SK-N-SH (cell line): ENCODE results near the gene SSTR5. TPM values are rescaled to one million over a fixed set of nuclear protein-coding genes. Genes with fewer than 3 reads are reported as not detected.

Experiments
- CTCF ChIA-PET: fragments of 300-600, 350-600 bp; formaldehyde crosslinking; extraction: SDS; loops from one replicate; lab custom pipeline; 2021; lab: Yijun Ruan, JAX
- POLR2A ChIA-PET: fragments of 350-600 bp; sonication (Branson Sonifier 250); formaldehyde crosslinking; extraction: SDS; loops from one replicate; lab custom pipeline; 2020; ENCODE audit warnings: antibody characterized with exemption, inconsistent platforms; lab: Yijun Ruan, JAX
- DNase-seq: peaks from one replicate; pipeline ENCODE4 v3.0.0; 2012
- H2AFZ ChIP-seq: fragments of 200-600 bp; sonication (generic); 2 replicates; pipeline ENCODE4 v1.8.1; 2016; ENCODE audit warnings: antibody characterized with exemption, mild to moderate bottlenecking, low read depth
- H3F3A ChIP-seq: fragments of 200-600 bp; sonication (generic); replicated peaks from 2 replicates; pipeline ENCODE3; 2016; ENCODE audit warnings: antibody characterized with exemption, mild to moderate bottlenecking; ENCODE audit not compliant: insufficient read depth
- H3K27ac ChIP-seq, 2 experiments: fragments of 200-500 bp in 1 of 2; fragments of 200-600 bp in 1 of 2; sonication (Bioruptor generic) in 1 of 2; sonication (generic), shearing (Covaris generic) in 1 of 2; 2 replicates each; pipeline versions ENCODE4 v1.5.1 to v1.6.1; 2014 to 2016; ENCODE audit warnings: low read depth in 2 of 2, inconsistent platforms in 1 of 2, low read length in 1 of 2, mild to moderate bottlenecking in 1 of 2, mixed read lengths in 1 of 2
- H3K27me3 ChIP-seq: fragments of 200-600 bp; sonication (generic), shearing (Covaris generic); 2 replicates; pipeline ENCODE4 v1.6.1; 2016; ENCODE audit warnings: mixed run types; ENCODE audit not compliant: insufficient read depth
- H3K36me3 ChIP-seq, 2 experiments: fragments of 200-500 bp in 1 of 2; fragments of 200-600 bp in 1 of 2; sonication (Bioruptor generic) in 1 of 2; sonication (generic) in 1 of 2; replicated peaks in 1 of 2; 2 replicates each; pipeline versions ENCODE3 to v1.5.1; 2014 to 2016; ENCODE audit warnings: low read length in 1 of 2, mild to moderate bottlenecking in 1 of 2; ENCODE audit not compliant: insufficient read depth in 2 of 2, control insufficient read depth in 1 of 2
- H3K4me1 ChIP-seq, 2 experiments: fragments of 200-500 bp in 1 of 2; fragments of 200-600 bp in 1 of 2; sonication (Bioruptor generic) in 1 of 2; sonication (generic), shearing (Covaris generic) in 1 of 2; 2 replicates each; pipeline versions ENCODE4 v1.5.1 to v1.6.1; 2014 to 2016; ENCODE audit warnings: low read depth in 1 of 2, low read length in 1 of 2, mixed run types in 1 of 2; ENCODE audit not compliant: insufficient read depth in 2 of 2, control insufficient read depth in 1 of 2
- H3K4me2 ChIP-seq: fragments of 200-600 bp; sonication (generic), shearing (Covaris generic); 2 replicates; pipeline ENCODE4 v1.6.1; 2017; ENCODE audit warnings: mixed run types
- H3K4me3 ChIP-seq, 2 experiments: fragments of 200-500 bp in 1 of 2; fragments of 200-600 bp in 1 of 2; sonication (Bioruptor generic) in 1 of 2; sonication (generic), shearing (Covaris generic) in 1 of 2; 2 replicates each; pipeline versions ENCODE4 v1.5.1 to v1.8.1; 2014 to 2016; ENCODE audit warnings: low read depth in 2 of 2, inconsistent platforms in 1 of 2, low read length in 1 of 2, mild to moderate bottlenecking in 1 of 2, mixed read lengths in 1 of 2, moderate library complexity in 1 of 2
- H3K79me2 ChIP-seq: fragments of 200-600 bp; sonication (generic); 2 replicates; pipeline ENCODE4 v1.8.1; 2017; ENCODE audit warnings: mild to moderate bottlenecking; ENCODE audit not compliant: insufficient read depth
- H3K9ac ChIP-seq: fragments of 200-600 bp; sonication (generic); 2 replicates; pipeline ENCODE4 v1.6.1; 2017; ENCODE audit warnings: mixed run types
- H3K9me2 ChIP-seq: fragments of 200-600 bp; sonication (generic); 2 replicates; pipeline ENCODE4 v1.6.1; 2017; ENCODE audit warnings: mixed run types
- H3K9me3 ChIP-seq: fragments of 200-600 bp; sonication (generic); 2 replicates; pipeline ENCODE4 v1.6.1; 2017; ENCODE audit warnings: mixed run types, mild to moderate bottlenecking, moderate library complexity
- H4K20me1 ChIP-seq: fragments of 200-600 bp; sonication (generic); 2 replicates; pipeline ENCODE4 v1.6.1; 2017; ENCODE audit warnings: mild to moderate bottlenecking, mixed run types; ENCODE audit not compliant: insufficient read depth
- ELF1 ChIP-seq: IDR thresholded peaks from 2 replicates; pipeline ENCODE4 v1.4.0; 2012
- EZH2phosphoT487 ChIP-seq: fragments of 200-600 bp; sonication (generic); IDR thresholded peaks from 2 replicates; pipeline ENCODE4 v1.6.1; 2017; ENCODE audit warnings: low read depth, mixed run types, mild to moderate bottlenecking, antibody characterized with exemption, moderate library complexity, borderline replicate concordance
- FOSL2 ChIP-seq: IDR thresholded peaks from 2 replicates; pipeline ENCODE4 v1.4.0; 2012; ENCODE audit warnings: low read depth, mild to moderate bottlenecking, moderate library complexity, borderline replicate concordance
- FOXJ3 ChIP-seq: sonication (generic); formaldehyde crosslinking; IDR thresholded peaks from 2 replicates; pipeline ENCODE4 v1.5.1; 2020; ENCODE audit warnings: mild to moderate bottlenecking, missing genetic modification reagents
- FOXM1 ChIP-seq: IDR thresholded peaks from 2 replicates; pipeline ENCODE4 v1.4.0; 2012; ENCODE audit warnings: low read depth, mild to moderate bottlenecking
- JUND ChIP-seq: IDR thresholded peaks from 2 replicates; pipeline ENCODE4 v1.4.0; 2012
- MEF2A ChIP-seq: IDR thresholded peaks from 2 replicates; pipeline ENCODE4 v1.4.0; 2012; ENCODE audit warnings: low read depth, borderline replicate concordance
- MXI1 ChIP-seq: IDR thresholded peaks from 2 replicates; pipeline ENCODE4 v1.6.1; 2012; ENCODE audit warnings: mild to moderate bottlenecking, low read depth, low read length, improper control_type of control experiment
- NRF1 ChIP-seq: IDR thresholded peaks from 2 replicates; pipeline ENCODE4 v1.6.1; 2012; ENCODE audit warnings: low read depth, mild to moderate bottlenecking, low read length
- POLR2AphosphoS5 ChIP-seq: IDR thresholded peaks from 2 replicates; pipeline ENCODE4 v1.6.1; 2012; ENCODE audit warnings: low read depth, low read length
- RAD21 ChIP-seq: IDR thresholded peaks from 2 replicates; pipeline ENCODE4 v1.6.1; 2012; ENCODE audit warnings: mild to moderate bottlenecking, low read length
- RFX5 ChIP-seq: IDR thresholded peaks from 2 replicates; pipeline ENCODE4 v1.6.1; 2012; ENCODE audit warnings: mild to moderate bottlenecking, improper control_type of control experiment, low read length
- RXRA ChIP-seq: IDR thresholded peaks from 2 replicates; pipeline ENCODE4 v1.4.0; 2012; ENCODE audit warnings: low read depth, mild to moderate bottlenecking, borderline replicate concordance
- SIN3A ChIP-seq: IDR thresholded peaks from 2 replicates; pipeline ENCODE4 v1.6.1; 2012; ENCODE audit warnings: low read depth, mild to moderate bottlenecking, low read length, moderate library complexity, borderline replicate concordance
- SMC3 ChIP-seq: IDR thresholded peaks from 2 replicates; pipeline ENCODE4 v1.6.1; 2012; ENCODE audit warnings: low read depth, low read length, improper control_type of control experiment
- TAF1 ChIP-seq: IDR thresholded peaks from 2 replicates; pipeline ENCODE4 v1.6.1; 2012; ENCODE audit warnings: low read depth, mild to moderate bottlenecking, low read length, moderate library complexity, borderline replicate concordance
- TEAD4 ChIP-seq: IDR thresholded peaks from 2 replicates; pipeline ENCODE4 v1.4.0; 2012; ENCODE audit warnings: mild to moderate bottlenecking, borderline replicate concordance; ENCODE audit not compliant: insufficient read depth
- YY1 ChIP-seq: IDR thresholded peaks from 2 replicates; pipeline ENCODE4 v1.4.0; 2012; ENCODE audit warnings: low read depth, mild to moderate bottlenecking
- WGBS: methylation state at CpG from one replicate; pipeline ENCODE4 v1.1.6; 2017; ENCODE audit warnings: low lambda C conversion rate; 5-methylcytosine and 5-hydroxymethylcytosine counted together
- polyA plus RNA-seq, 3 experiments: library from polyadenylated mRNA; depleted of rRNA; stranded (reverse); fragments of >200 nt; gene quantifications; 2 replicates each; pipeline ENCODE4 v1.2.3, GENCODE V29; 2012
- TF ChIP-seq, protein P1 (sequence below): IDR thresholded peaks from 2 replicates; pipeline ENCODE4 v1.4.0; 2012; ENCODE audit warnings: low read depth, borderline replicate concordance
- TF ChIP-seq, protein P2 (sequence below): fragments of 150-350 bp; IDR thresholded peaks from 2 replicates; pipeline ENCODE4 v1.6.1; 2016; ENCODE audit warnings: mild to moderate bottlenecking, low read depth, low read length
- TF ChIP-seq, protein P3 (sequence below): fragments of 200-600 bp; sonication (generic); IDR thresholded peaks from 2 replicates; pipeline ENCODE4 v1.6.1; 2017; ENCODE audit warnings: antibody characterized with exemption, mild to moderate bottlenecking, moderate library complexity
- TF ChIP-seq, protein P4 (sequence below): IDR thresholded peaks from 2 replicates; pipeline ENCODE4 v1.4.0; 2012; ENCODE audit warnings: low read depth, borderline replicate concordance

The SSTR5 gene
- polyA plus RNA-seq, 1 of the 3 experiments (the other 2 are of a cell fraction): not detected

DNA sequence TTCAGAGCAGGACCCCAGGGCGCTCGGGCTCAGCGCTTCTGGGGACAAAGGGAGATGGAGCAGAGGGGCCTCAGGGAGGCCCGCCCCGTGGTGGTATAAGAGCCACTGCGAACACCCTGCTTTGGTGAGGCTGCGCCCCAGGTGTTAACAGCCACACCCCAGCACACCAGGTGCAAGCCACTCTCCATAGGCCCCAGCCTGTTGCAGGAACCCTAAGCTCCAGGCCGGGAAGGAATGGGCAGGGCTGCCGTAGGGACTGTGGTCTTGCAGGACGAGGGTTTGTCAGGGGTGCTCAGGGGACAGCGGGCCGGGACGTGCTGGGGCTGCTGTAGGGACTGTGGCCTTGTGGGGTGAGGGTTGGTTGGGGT lies 17.0 kb upstream of the SSTR5 start:
- Histone ChIP-seq H4K20me1 (no peaks in the 10 kb centered on the region), H3K27ac (no peak overlapping the region), H3K4me3 (no peak overlapping the region; a peak in 1 of 4 replicates), H3K27me3 (peaks cover 26% of the 10 kb centered on the region), H3K9ac (no peak overlapping the region), H3K36me3 (no peaks in the 10 kb centered on the region), H3K4me1 (no peaks in the 10 kb centered on the region; a peak in 1 of 4 replicates), H3K79me2 (no peaks in the 10 kb centered on the region), H3K9me3 (no peaks in the 10 kb centered on the region), H2AFZ (no peak overlapping the region), H3K9me2 (no peaks in the 10 kb centered on the region), H3K4me2 (no peak overlapping the region), H3F3A (no peaks in the 10 kb centered on the region)
- ChIA-PET POLR2A (no interaction called here), CTCF (interaction anchor here (0.6 to 5.5 kb wide), 27 partner anchors 9 to 348 kb away, joined by 3 to 76 read pairs (median 5); partner anchors contain the start of genes C1QTNF8, CIAO3 and GNG13)
- no peak for DNase-seq
- TF ChIP-seq FOXJ3: no peak
- TF ChIP-seq, protein P1, sequence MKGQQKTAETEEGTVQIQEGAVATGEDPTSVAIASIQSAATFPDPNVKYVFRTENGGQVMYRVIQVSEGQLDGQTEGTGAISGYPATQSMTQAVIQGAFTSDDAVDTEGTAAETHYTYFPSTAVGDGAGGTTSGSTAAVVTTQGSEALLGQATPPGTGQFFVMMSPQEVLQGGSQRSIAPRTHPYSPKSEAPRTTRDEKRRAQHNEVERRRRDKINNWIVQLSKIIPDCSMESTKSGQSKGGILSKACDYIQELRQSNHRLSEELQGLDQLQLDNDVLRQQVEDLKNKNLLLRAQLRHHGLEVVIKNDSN: no peak
- TF ChIP-seq, protein P2, sequence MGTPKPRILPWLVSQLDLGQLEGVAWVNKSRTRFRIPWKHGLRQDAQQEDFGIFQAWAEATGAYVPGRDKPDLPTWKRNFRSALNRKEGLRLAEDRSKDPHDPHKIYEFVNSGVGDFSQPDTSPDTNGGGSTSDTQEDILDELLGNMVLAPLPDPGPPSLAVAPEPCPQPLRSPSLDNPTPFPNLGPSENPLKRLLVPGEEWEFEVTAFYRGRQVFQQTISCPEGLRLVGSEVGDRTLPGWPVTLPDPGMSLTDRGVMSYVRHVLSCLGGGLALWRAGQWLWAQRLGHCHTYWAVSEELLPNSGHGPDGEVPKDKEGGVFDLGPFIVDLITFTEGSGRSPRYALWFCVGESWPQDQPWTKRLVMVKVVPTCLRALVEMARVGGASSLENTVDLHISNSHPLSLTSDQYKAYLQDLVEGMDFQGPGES: no peak
- no peak for TF ChIP-seq ELF1
- no peak for TF ChIP-seq FOXM1
- no peak for TF ChIP-seq RFX5
- TF ChIP-seq SIN3A: no peak
- WGBS: 0% methylated on average over 3 of the region's 13 CpGs

DNA sequence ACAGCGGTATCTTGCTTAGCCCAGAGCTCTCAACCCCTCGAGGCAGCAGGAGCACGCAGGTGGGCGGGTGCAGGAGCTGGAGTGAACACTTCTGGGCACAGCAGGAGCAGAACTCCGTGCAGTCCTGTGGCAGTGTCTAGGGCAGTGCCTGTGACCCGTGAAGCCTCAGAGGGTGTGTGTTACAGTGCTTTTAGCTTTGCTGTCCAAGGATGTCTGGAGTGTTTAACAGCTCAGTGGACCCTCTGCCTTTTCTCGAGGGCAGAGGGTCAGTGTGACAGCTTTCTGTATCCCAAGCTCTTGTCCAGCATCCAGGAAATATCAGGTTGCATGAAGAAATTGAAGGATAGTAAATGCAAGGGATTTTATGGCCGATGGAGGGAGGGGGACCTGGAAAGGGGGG lies 16.4 kb upstream of the SSTR5 start:
- H3K4me2 ChIP-seq: no peak overlapping the region
- TF ChIP-seq RFX5: no peak
- no peak for TF ChIP-seq RAD21
- TF ChIP-seq FOXJ3: no peak
- TF ChIP-seq, protein P3, sequence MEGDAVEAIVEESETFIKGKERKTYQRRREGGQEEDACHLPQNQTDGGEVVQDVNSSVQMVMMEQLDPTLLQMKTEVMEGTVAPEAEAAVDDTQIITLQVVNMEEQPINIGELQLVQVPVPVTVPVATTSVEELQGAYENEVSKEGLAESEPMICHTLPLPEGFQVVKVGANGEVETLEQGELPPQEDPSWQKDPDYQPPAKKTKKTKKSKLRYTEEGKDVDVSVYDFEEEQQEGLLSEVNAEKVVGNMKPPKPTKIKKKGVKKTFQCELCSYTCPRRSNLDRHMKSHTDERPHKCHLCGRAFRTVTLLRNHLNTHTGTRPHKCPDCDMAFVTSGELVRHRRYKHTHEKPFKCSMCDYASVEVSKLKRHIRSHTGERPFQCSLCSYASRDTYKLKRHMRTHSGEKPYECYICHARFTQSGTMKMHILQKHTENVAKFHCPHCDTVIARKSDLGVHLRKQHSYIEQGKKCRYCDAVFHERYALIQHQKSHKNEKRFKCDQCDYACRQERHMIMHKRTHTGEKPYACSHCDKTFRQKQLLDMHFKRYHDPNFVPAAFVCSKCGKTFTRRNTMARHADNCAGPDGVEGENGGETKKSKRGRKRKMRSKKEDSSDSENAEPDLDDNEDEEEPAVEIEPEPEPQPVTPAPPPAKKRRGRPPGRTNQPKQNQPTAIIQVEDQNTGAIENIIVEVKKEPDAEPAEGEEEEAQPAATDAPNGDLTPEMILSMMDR: no peak
- TF ChIP-seq, protein P4, sequence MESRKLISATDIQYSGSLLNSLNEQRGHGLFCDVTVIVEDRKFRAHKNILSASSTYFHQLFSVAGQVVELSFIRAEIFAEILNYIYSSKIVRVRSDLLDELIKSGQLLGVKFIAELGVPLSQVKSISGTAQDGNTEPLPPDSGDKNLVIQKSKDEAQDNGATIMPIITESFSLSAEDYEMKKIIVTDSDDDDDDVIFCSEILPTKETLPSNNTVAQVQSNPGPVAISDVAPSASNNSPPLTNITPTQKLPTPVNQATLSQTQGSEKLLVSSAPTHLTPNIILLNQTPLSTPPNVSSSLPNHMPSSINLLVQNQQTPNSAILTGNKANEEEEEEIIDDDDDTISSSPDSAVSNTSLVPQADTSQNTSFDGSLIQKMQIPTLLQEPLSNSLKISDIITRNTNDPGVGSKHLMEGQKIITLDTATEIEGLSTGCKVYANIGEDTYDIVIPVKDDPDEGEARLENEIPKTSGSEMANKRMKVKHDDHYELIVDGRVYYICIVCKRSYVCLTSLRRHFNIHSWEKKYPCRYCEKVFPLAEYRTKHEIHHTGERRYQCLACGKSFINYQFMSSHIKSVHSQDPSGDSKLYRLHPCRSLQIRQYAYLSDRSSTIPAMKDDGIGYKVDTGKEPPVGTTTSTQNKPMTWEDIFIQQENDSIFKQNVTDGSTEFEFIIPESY: no peak
- TF ChIP-seq YY1: no peak
- no peak for TF ChIP-seq RXRA
- TF ChIP-seq FOSL2: no peak
- no peak for TF ChIP-seq TEAD4
- TF ChIP-seq EZH2phosphoT487: no peak
- TF ChIP-seq SMC3: no peak
- TF ChIP-seq NRF1: no peak
- no peak for TF ChIP-seq MXI1
- no peak for TF ChIP-seq JUND
- no peak for TF ChIP-seq MEF2A
- TF ChIP-seq SIN3A: no peak
- TF ChIP-seq TAF1: no peak
- TF ChIP-seq FOXM1: no peak
- TF ChIP-seq, protein P2: no peak
- TF ChIP-seq POLR2AphosphoS5: no peak
- TF ChIP-seq, all 33 proteins: peak for 0
- H2AFZ ChIP-seq: no peak overlapping the region
- H3K27me3 ChIP-seq: peaks cover 28% of the 10 kb centered on the region
- no peaks in the 10 kb centered on the region for H3K36me3 ChIP-seq
- DNase-seq: no peak
- 0% methylated on average over 7 of the region's 8 CpGs for WGBS
- no peak overlapping the region for H3K4me3 ChIP-seq
- no peaks in the 10 kb centered on the region for H3K9me2 ChIP-seq
- H4K20me1 ChIP-seq: no peaks in the 10 kb centered on the region
- H3K4me1 ChIP-seq: no peaks in the 10 kb centered on the region; a peak in 1 of 4 replicates
- H3F3A ChIP-seq: no peaks in the 10 kb centered on the region
- no peak overlapping the region for H3K27ac ChIP-seq
- CTCF ChIA-PET: interaction anchor here (1.0 to 5.5 kb wide), 16 partner anchors 8 to 349 kb away, joined by 3 to 76 read pairs (median 8); partner anchors contain the start of gene CIAO3
- no peaks in the 10 kb centered on the region for H3K9me3 ChIP-seq
- no peaks in the 10 kb centered on the region for H3K79me2 ChIP-seq
- POLR2A ChIA-PET: no interaction called here
- H3K9ac ChIP-seq: no peak overlapping the region
